Gastrocnemius medialis (tissue), 4 donors: Measurements from ENCODE around the gene ZNF638. TPM values are rescaled to one million over a fixed set of nuclear protein-coding genes. Genes with fewer than 3 reads are reported as not detected.

Source experiments
- ATAC-seq, 2 donors: fragments of 150-250 bp; one replicate each; pipeline ENCODE4 v1.9.1; 2016
- DNase-seq, 2 donors: peaks; one replicate each; pipeline ENCODE4 v3.0.0-alpha.2; 2019
- H3K27ac ChIP-seq, 4 donors: fragments of 200-600 bp; sonication (generic); 1 replicate in 1 of 4; 2 replicates in 3 of 4; pipeline ENCODE4 v1.5.1; 2016 to 2018; ENCODE audit warnings: mild to moderate bottlenecking in 2 of 4, moderate library complexity in 1 of 4
- H3K27me3 ChIP-seq, 3 donors: fragments of 200-600 bp; sonication (generic) in 2 of 3; 1 replicate in 1 of 3; 2 replicates in 2 of 3; pipeline versions ENCODE4 v1.5.1 to v1.6.0; 2016 to 2019; ENCODE audit warnings: mild to moderate bottlenecking in 1 of 3, moderate library complexity in 1 of 3
- H3K36me3 ChIP-seq, 2 donors: fragments of 200-600 bp; sonication (generic) in 1 of 2; one replicate each; pipeline ENCODE4 v1.5.1; 2017 to 2018
- H3K4me1 ChIP-seq, 2 donors: fragments of 200-600 bp; sonication (generic) in 1 of 2; one replicate each; pipeline ENCODE4 v1.5.1; 2016 to 2017; ENCODE audit warnings: mild to moderate bottlenecking in 2 of 2
- H3K4me3 ChIP-seq, 4 donors: fragments of 200-600 bp; sonication (generic) in 3 of 4; 1 replicate in 1 of 4; 2 replicates in 3 of 4; pipeline ENCODE4 v1.5.1; 2016 to 2019; ENCODE audit warnings: mild to moderate bottlenecking in 2 of 4
- H3K9me3 ChIP-seq, 3 donors: fragments of 200-600 bp; sonication (generic) in 2 of 3; 1 replicate in 1 of 3; 2 replicates in 2 of 3; pipeline ENCODE4 v1.5.1; 2016 to 2019
- POLR2A ChIP-seq, 2 donors: fragments of 450-650 bp; IDR thresholded peaks; one replicate each; pipeline ENCODE4 v1.6.1; 2017; ENCODE audit warnings: antibody characterized with exemption in 2 of 2, mild to moderate bottlenecking in 2 of 2, moderate library complexity in 2 of 2
- in situ Hi-C, 4 donors: fragments of 200-750 bp; cut with MboI; loops; one replicate each; pipeline versions ENCODE4 v1.15.0 to v1.8.0; 2017; ENCODE audit warnings: low sequenced_read_pairs in 4 of 4
- intact Hi-C: fragments of 100-400 bp; cut with DNase I; formaldehyde crosslinking; loops from one replicate; pipeline ENCODE4 v1.15.1; 2023; ENCODE audit warnings: low total_unique reads
- total RNA-seq, 4 donors: library from RNA; depleted of rRNA; stranded (reverse); fragments of >200 nt; gene quantifications; one replicate each; pipeline versions ENCODE4 v1.1.0 to v1.2.3, GENCODE V29; 2016
- TF ChIP-seq, protein P1 (sequence below), 5 experiments: fragments of 450-650 bp in 3 of 5; fragments of 200-600 bp in 2 of 5; sonication (generic) in 2 of 5; IDR thresholded peaks in 4 of 5; conservative IDR thresholded peaks in 1 of 5; 1 replicate in 4 of 5; 2 replicates in 1 of 5; pipeline ENCODE4 v1.5.1; 2016 to 2019; ENCODE audit warnings: antibody characterized with exemption in 5 of 5, mild to moderate bottlenecking in 3 of 5, moderate library complexity in 3 of 5

ZNF638 gene
- total RNA-seq, 4 donors from 2014 or later = 69.7 to 152 (median 95.0) TPM

DNA sequence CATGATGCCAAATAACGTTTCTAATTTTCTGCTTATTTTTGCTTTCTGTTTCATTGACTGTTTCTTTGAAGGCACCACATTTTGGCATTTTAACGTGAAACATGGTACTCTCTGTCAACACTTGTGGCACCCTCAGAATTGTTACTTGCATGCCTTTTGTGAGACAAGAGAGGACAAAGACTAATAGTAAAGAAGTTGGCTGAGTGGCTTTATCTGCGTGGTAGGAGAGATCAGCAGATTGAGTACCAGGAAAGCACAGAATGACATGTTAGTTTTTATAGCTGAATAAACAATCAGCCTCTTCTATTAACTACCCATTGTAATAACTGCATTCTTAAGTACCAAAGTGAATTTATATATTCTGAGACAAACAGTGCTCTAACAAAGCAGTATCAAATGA, 8.6 kb downstream of the ZNF638 start:
- peak overlapping the region in 1 of 4 donors; percentile 17 for H3K27ac ChIP-seq
- no peaks in the 10 kb centered on the region for H3K36me3 ChIP-seq
- peaks cover 81 to 82% of the 10 kb centered on the region in 2 donors for H3K4me1 ChIP-seq
- intact Hi-C loops = no loop called here
- H3K4me3 ChIP-seq = no peak overlapping the region
- DNase-seq (no peak), ATAC-seq (no peak)
- H3K9me3 ChIP-seq = no peaks in the 10 kb centered on the region
- TF ChIP-seq, protein P1, sequence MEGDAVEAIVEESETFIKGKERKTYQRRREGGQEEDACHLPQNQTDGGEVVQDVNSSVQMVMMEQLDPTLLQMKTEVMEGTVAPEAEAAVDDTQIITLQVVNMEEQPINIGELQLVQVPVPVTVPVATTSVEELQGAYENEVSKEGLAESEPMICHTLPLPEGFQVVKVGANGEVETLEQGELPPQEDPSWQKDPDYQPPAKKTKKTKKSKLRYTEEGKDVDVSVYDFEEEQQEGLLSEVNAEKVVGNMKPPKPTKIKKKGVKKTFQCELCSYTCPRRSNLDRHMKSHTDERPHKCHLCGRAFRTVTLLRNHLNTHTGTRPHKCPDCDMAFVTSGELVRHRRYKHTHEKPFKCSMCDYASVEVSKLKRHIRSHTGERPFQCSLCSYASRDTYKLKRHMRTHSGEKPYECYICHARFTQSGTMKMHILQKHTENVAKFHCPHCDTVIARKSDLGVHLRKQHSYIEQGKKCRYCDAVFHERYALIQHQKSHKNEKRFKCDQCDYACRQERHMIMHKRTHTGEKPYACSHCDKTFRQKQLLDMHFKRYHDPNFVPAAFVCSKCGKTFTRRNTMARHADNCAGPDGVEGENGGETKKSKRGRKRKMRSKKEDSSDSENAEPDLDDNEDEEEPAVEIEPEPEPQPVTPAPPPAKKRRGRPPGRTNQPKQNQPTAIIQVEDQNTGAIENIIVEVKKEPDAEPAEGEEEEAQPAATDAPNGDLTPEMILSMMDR (IDR thresholded peaks at IDR 0.05 in 4 of 5, conservative IDR thresholded peaks at IDR 0.05 in 1 of 5) = no peak
- no peak for TF ChIP-seq POLR2A (IDR thresholded peaks at IDR 0.05)
- H3K27me3 ChIP-seq = no peaks in the 10 kb centered on the region
- in situ Hi-C loops = loop anchor here in 1 of 4 donors (25.0 kb wide), 1 partner anchor 128 kb away; no protein-coding TSS in a partner anchor

GRCh38 chr2:71341645-71342044, 10.1 kb downstream of the ZNF638 start:
- no peaks in the 10 kb centered on the region for H3K36me3 ChIP-seq

DNA sequence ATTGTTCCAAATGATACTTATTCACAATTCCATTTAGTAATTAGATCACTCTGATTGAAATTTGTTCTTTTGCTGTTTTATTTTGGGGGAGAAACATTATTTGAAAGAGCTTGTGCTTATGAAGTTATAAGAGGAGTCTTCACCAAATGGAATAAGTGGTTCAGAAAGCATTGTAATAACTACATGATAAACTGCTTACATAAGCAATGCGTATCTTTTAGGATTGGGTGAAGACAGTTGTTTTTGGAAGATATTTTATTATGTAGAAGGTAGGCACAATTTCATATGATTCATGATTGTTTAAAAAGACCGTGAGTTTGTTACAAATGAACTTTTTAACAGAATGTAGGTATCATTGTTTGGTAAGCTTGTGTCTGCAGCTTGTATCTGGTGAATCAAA, 14.5 kb downstream of the ZNF638 start:
- in situ Hi-C loops (loop anchor here in 1 of 4 donors (25.0 kb wide), 1 partner anchor 134 kb away; no protein-coding TSS in a partner anchor), intact Hi-C loops (no loop called here)
- Histone ChIP-seq H3K9me3 (no peaks in the 10 kb centered on the region), H3K4me1 (peaks cover 37 to 39% of the 10 kb centered on the region in 2 donors), H3K4me3 (no peak overlapping the region), H3K27me3 (no peaks in the 10 kb centered on the region), H3K27ac (no peak overlapping the region), H3K36me3 (peaks cover 0 to 3% of the 10 kb centered on the region in 2 donors)
- DNase-seq (no peak), ATAC-seq (no peak)
- no peak for TF ChIP-seq POLR2A (IDR thresholded peaks at IDR 0.05)
- TF ChIP-seq, protein P1 (IDR thresholded peaks at IDR 0.05 in 4 of 5, conservative IDR thresholded peaks at IDR 0.05 in 1 of 5) = no peak

More at GRCh38 chr2:71341645-71342044, 10.1 kb downstream of the ZNF638 start:
- Histone ChIP-seq H3K27me3 (no peaks in the 10 kb centered on the region), H3K9me3 (no peaks in the 10 kb centered on the region), H3K4me3 (no peak overlapping the region), H3K4me1 (peaks cover 68 to 73% of the 10 kb centered on the region in 2 donors), H3K27ac (peak overlapping the region in 1 of 4 donors; percentile 6)
- ATAC-seq (no peak), DNase-seq (no peak)
- in situ Hi-C loops (loop anchor here in 1 of 4 donors (25.0 kb wide), 1 partner anchor 129 kb away; no protein-coding TSS in a partner anchor), intact Hi-C loops (no loop called here)
- TF ChIP-seq, protein P1 (IDR thresholded peaks at IDR 0.05 in 4 of 5, conservative IDR thresholded peaks at IDR 0.05 in 1 of 5) = no peak
- TF ChIP-seq POLR2A (IDR thresholded peaks at IDR 0.05) = no peak

DNA sequence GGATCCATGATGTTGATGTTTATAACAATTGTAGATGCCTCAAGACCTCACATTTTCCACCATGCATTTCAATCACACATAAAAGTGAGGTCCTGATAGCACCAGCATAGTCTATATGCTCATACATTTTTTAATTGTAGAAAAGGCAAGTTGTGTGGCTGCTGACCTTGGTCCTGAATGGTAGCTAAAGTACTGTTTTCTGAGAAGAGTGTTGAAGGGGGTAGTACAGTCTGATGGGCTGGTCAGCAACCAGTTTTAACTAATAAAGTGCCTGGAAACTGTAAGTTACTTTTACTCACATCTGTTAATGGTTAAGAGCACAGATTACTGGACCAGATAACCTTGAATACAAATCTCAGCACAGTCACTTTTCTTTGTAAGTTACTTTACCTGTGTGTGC, 15.9 kb downstream of the ZNF638 start:
- no peak overlapping the region for H3K27ac ChIP-seq
- no peak for DNase-seq
- peaks cover 0 to 3% of the 10 kb centered on the region in 2 donors for H3K36me3 ChIP-seq
- H3K27me3 ChIP-seq = no peaks in the 10 kb centered on the region
- intact Hi-C loops (no loop called here), in situ Hi-C loops (loop anchor here in 1 of 4 donors (25.0 kb wide), 1 partner anchor 135 kb away; no protein-coding TSS in a partner anchor)
- no peak overlapping the region for H3K4me3 ChIP-seq
- TF ChIP-seq, protein P1 (IDR thresholded peaks at IDR 0.05 in 4 of 5, conservative IDR thresholded peaks at IDR 0.05 in 1 of 5) = no peak
- TF ChIP-seq POLR2A (IDR thresholded peaks at IDR 0.05) = no peak
- no peaks in the 10 kb centered on the region for H3K9me3 ChIP-seq
- no peak for ATAC-seq
- H3K4me1 ChIP-seq = peaks cover 29 to 40% of the 10 kb centered on the region in 2 donors
